ENCODE data around the gene TAS2R46. TPM values are rescaled to one million over a fixed set of nuclear protein-coding genes. Genes with fewer than 3 reads are reported as not detected.
A peak's percentile ranks its signal among the peaks of the same experiment; 100 is the strongest.
"Not testable (repeated sequence)": the region's sequence is repeated elsewhere in the genome, so short reads cannot be mapped to it uniquely, and the experiment has no call there.

Gene TAS2R46, protein sequence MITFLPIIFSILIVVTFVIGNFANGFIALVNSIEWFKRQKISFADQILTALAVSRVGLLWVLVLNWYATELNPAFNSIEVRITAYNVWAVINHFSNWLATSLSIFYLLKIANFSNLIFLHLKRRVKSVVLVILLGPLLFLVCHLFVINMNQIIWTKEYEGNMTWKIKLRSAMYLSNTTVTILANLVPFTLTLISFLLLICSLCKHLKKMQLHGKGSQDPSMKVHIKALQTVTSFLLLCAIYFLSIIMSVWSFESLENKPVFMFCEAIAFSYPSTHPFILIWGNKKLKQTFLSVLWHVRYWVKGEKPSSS
- total RNA-seq (2022) (1.1 and 2.2 TPM in 2 replicates), Bru-seq, nascent RNA (percentile 83 among the genes with signal in this experiment), BruChase-seq, experiment 1, labeled RNA remaining after a 6-hour chase (percentile 76 among the genes with signal in this experiment), BruChase-seq, experiment 2, labeled RNA remaining after a 2-hour chase (percentile 89 among the genes with signal in this experiment)
- long read RNA-seq, result 0 reads

DNA sequence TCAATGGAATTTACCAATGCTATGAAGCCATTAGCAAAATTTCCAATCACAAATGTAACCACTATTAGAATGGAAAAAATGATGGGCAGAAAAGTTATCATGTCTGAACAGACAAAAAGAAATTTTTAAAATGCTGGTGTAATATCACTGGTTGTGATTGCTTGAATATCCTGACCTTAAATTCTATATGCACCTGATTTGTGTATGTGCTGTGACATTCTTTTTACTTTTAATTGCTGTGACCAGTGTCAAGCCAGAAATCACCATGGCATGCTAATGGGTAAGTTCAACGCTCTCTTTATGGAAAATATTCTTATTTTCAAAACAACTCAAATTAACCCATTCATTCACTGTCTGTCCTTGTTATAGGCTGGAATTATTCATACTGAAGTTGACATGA is at the start of gene TAS2R46:
TAS2R46 (minus strand) TSS at position 101 of the 400 bp plus-strand sequence; CDS start at position 101, 0 bp downstream.
- H3K36me3 Mint-ChIP-seq (ENCODE audit: insufficient read depth, unreplicated experiment); BruUV-seq (replicated peaks); H3K27ac Mint-ChIP-seq (ENCODE audit: unreplicated experiment); DNase-seq; H3K27me3 Mint-ChIP-seq (ENCODE audit: unreplicated experiment); H3K9me3 Mint-ChIP-seq (ENCODE audit: low read depth, unreplicated experiment); H3K4me1 Mint-ChIP-seq (ENCODE audit: low read depth, unreplicated experiment); intact Hi-C loops (cut with micrococcal nuclease; ENCODE audit: unreplicated experiment); H3K4me3 Mint-ChIP-seq (ENCODE audit: low read depth, unreplicated experiment); CTCF ChIA-PET: not testable (repeated sequence)

DNA sequence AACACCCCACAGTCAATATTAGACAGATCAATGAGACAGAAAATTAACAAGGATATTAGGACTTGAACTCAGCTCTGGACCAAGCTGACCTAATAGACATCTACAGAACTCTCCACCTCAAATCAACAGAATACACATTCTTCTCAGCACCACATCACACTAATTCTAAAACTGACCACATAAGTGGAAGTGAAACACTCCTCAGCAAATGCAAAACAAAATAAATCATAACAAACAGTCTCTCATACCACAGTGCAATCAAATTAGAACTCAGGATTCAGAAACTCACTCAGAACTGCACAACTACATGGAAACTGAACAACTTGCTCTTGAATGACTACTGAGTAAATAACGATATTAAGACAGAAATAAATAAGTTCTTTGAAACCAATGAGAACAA is 49.1 kb upstream of the TAS2R46 start:
- BruUV-seq (replicated peaks); CTCF ChIA-PET; DNase-seq; H3K36me3 Mint-ChIP-seq (ENCODE audit: insufficient read depth, unreplicated experiment); H3K27ac Mint-ChIP-seq (ENCODE audit: unreplicated experiment); H3K4me3 Mint-ChIP-seq (ENCODE audit: low read depth, unreplicated experiment); intact Hi-C loops (cut with micrococcal nuclease; ENCODE audit: unreplicated experiment); H3K27me3 Mint-ChIP-seq (ENCODE audit: unreplicated experiment): not testable (repeated sequence)
- Mint-ChIP-seq H3K4me1 (ENCODE audit: low read depth, unreplicated experiment) (peaks cover 14% of the 10 kb centered on the region), H3K9me3 (ENCODE audit: low read depth, unreplicated experiment) (peaks cover 14% of the 10 kb centered on the region)

DNA sequence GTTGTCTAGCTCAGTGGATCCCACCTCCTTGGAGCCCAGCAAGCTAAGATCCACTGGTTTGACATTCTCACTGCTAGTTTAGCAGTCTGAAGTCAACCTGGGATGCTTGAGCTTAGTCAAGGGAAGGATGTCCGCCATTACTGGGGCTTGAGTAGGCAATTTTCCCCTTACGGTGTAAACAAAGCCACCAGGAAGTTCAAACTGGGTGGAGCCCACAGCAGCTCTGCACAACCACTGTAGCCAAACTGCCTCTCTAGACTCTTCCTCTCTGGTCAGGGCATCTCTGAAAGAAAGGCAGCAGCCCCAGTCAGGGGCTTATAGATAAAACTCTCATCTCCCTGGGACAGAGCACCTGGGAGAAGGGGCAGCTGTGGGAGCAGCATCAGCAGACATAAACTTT is 46.8 kb upstream of the TAS2R46 start:
- intact Hi-C loops (cut with micrococcal nuclease; ENCODE audit: unreplicated experiment), result no loop called here
- CTCF ChIA-PET, result no interaction called here
- no TSS peak for BruUV-seq (replicated peaks)
- Mint-ChIP-seq H3K4me3 (ENCODE audit: low read depth, unreplicated experiment) (no peak overlapping the region), H3K9me3 (ENCODE audit: low read depth, unreplicated experiment) (peaks cover 18% of the 10 kb centered on the region), H3K27ac (ENCODE audit: unreplicated experiment) (no peak overlapping the region), H3K36me3 (ENCODE audit: insufficient read depth, unreplicated experiment) (no peaks in the 10 kb centered on the region), H3K4me1 (ENCODE audit: low read depth, unreplicated experiment) (peaks cover 14% of the 10 kb centered on the region), H3K27me3 (ENCODE audit: unreplicated experiment) (no peaks in the 10 kb centered on the region)
- TF ChIP-seq, protein P1, sequence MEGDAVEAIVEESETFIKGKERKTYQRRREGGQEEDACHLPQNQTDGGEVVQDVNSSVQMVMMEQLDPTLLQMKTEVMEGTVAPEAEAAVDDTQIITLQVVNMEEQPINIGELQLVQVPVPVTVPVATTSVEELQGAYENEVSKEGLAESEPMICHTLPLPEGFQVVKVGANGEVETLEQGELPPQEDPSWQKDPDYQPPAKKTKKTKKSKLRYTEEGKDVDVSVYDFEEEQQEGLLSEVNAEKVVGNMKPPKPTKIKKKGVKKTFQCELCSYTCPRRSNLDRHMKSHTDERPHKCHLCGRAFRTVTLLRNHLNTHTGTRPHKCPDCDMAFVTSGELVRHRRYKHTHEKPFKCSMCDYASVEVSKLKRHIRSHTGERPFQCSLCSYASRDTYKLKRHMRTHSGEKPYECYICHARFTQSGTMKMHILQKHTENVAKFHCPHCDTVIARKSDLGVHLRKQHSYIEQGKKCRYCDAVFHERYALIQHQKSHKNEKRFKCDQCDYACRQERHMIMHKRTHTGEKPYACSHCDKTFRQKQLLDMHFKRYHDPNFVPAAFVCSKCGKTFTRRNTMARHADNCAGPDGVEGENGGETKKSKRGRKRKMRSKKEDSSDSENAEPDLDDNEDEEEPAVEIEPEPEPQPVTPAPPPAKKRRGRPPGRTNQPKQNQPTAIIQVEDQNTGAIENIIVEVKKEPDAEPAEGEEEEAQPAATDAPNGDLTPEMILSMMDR (IDR thresholded peaks at IDR 0.05; ENCODE audit: unreplicated experiment), result no peak
- no peak for DNase-seq

DNA sequence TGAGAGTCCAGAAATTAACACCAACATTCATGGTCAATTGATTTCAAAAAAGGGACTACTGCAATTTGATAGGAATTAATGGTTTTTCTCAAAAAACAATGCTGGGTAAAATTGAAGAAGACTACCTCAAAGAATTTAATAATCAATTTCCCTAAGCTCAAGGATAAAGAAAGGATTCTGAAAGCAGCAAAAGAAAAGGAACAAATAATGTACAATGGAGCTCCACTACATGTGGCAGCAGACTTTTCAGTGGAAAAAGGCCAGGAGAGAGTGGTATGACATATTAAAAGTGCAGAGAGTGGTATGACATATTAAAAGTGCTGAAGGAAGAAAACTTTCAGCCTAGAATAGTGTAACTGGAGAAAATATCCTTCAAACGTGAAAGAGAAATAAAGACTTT is 45.6 kb upstream of the TAS2R46 start:
- TF ChIP-seq, protein P1 (IDR thresholded peaks at IDR 0.05; ENCODE audit: unreplicated experiment), result no peak
- H3K9me3 Mint-ChIP-seq (ENCODE audit: low read depth, unreplicated experiment), result peaks cover 17% of the 10 kb centered on the region
- CTCF ChIA-PET, result interaction anchor here (0.6 kb wide), 1 partner anchor 12 kb away, joined by 4 read pairs; no protein-coding TSS in a partner anchor
- H3K4me3 Mint-ChIP-seq (ENCODE audit: low read depth, unreplicated experiment), result no peak overlapping the region
- DNase-seq, result no peak
- no TSS peak for BruUV-seq (replicated peaks)
- peaks cover 14% of the 10 kb centered on the region for H3K4me1 Mint-ChIP-seq (ENCODE audit: low read depth, unreplicated experiment)
- H3K27me3 Mint-ChIP-seq (ENCODE audit: unreplicated experiment), result no peaks in the 10 kb centered on the region
- intact Hi-C loops (cut with micrococcal nuclease; ENCODE audit: unreplicated experiment), result no loop called here
- no peak overlapping the region for H3K27ac Mint-ChIP-seq (ENCODE audit: unreplicated experiment)
- no peaks in the 10 kb centered on the region for H3K36me3 Mint-ChIP-seq (ENCODE audit: insufficient read depth, unreplicated experiment)

DNA sequence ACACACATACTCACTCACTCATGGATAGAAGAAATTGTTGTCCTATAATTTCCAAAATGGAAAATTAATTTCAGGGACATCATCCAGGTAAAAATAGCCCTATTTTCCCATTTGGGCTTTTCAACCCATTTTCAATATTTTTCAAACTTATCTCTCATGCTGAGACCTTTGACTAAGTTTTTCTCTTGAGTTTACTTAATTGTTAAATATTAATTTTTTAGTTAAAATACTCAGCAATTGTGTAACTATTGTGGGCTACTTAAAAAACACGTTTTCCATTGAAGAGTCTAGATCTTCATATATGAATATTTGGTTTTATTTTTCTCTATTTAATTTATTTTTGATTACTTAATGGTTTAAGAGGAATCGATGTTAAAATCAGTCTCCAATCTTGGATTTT is 44.2 kb upstream of the TAS2R46 start:
- intact Hi-C loops (cut with micrococcal nuclease; ENCODE audit: unreplicated experiment), result no loop called here
- Mint-ChIP-seq H3K36me3 (ENCODE audit: insufficient read depth, unreplicated experiment) (no peaks in the 10 kb centered on the region), H3K9me3 (ENCODE audit: low read depth, unreplicated experiment) (peaks cover 9% of the 10 kb centered on the region), H3K4me3 (ENCODE audit: low read depth, unreplicated experiment) (no peak overlapping the region), H3K27me3 (ENCODE audit: unreplicated experiment) (no peaks in the 10 kb centered on the region), H3K4me1 (ENCODE audit: low read depth, unreplicated experiment) (peaks cover 14% of the 10 kb centered on the region), H3K27ac (ENCODE audit: unreplicated experiment) (no peak overlapping the region)
- CTCF ChIA-PET, result no interaction called here
- DNase-seq, result no peak
- no TSS peak for BruUV-seq (replicated peaks)
- TF ChIP-seq, protein P1 (IDR thresholded peaks at IDR 0.05; ENCODE audit: unreplicated experiment), result no peak
